H1 (cell line): ENCODE measurements around the gene FRMPD4. TPM values are rescaled to one million over a fixed set of nuclear protein-coding genes. Genes with fewer than 3 reads are reported as not detected.

Source experiments
- CTCF ChIA-PET: fragments of 300-600 bp; sonication (Branson Sonifier 250); formaldehyde crosslinking; loops from one replicate; lab custom pipeline; 2021; ENCODE audit not compliant: partially characterized antibody; lab: Charles Lee
- POLR2A ChIA-PET: fragments of 300-600 bp; sonication (Branson Sonifier 250); formaldehyde crosslinking; loops from one replicate; lab custom pipeline; 2021; ENCODE audit warnings: inconsistent platforms; ENCODE audit not compliant: partially characterized antibody; lab: Charles Lee
- DNase-seq, 2 experiments: peaks; one replicate each; pipeline versions ENCODE4 v3.0.0 to v3.0.0-alpha.2; 2010 to 2022; ENCODE audit warnings: low spot score in 2 of 2, low read depth in 1 of 2, mixed read lengths in 1 of 2
- FAIRE-seq: peaks from 2 replicates; lab custom pipeline; 2011; peaks lifted over from hg19 to GRCh38; lab: Jason Lieb, UNC
- H2AFZ ChIP-seq: 2 replicates; pipeline ENCODE4 v1.8.1; 2012; ENCODE audit warnings: low read length, inconsistent platforms
- H2AK5ac ChIP-seq: 2 replicates; pipeline ENCODE4 v1.6.1; 2013; ENCODE audit warnings: low read depth, low read length
- H2BK120ac ChIP-seq: replicated peaks from 2 replicates; pipeline ENCODE3; 2013; ENCODE audit warnings: low read depth, low read length, inconsistent platforms
- H2BK12ac ChIP-seq: 2 replicates; pipeline ENCODE4 v1.6.1; 2013; ENCODE audit warnings: low read depth, low read length
- H2BK15ac ChIP-seq: 2 replicates; pipeline ENCODE4 v1.6.1; 2013; ENCODE audit warnings: low read length
- H2BK20ac ChIP-seq: 2 replicates; pipeline ENCODE4 v1.6.1; 2013; ENCODE audit warnings: low read length
- H2BK5ac ChIP-seq: 2 replicates; pipeline ENCODE4 v1.6.1; 2013; ENCODE audit warnings: low read depth, low read length
- H3K14ac ChIP-seq: 2 replicates; pipeline ENCODE4 v1.6.1; 2013; ENCODE audit warnings: inconsistent platforms; ENCODE audit not compliant: insufficient read length
- H3K18ac ChIP-seq: 2 replicates; pipeline ENCODE4 v1.6.1; 2013; ENCODE audit warnings: low read length; ENCODE audit errors: extremely low read depth
- H3K23ac ChIP-seq: 2 replicates; pipeline ENCODE4 v1.6.1; 2013; ENCODE audit warnings: inconsistent platforms; ENCODE audit not compliant: insufficient read length
- H3K23me2 ChIP-seq: 2 replicates; pipeline ENCODE4 v1.6.1; 2013; ENCODE audit warnings: low read depth, low read length
- H3K27ac ChIP-seq: 2 replicates; pipeline ENCODE4 v1.6.1; 2011; ENCODE audit warnings: low read depth, low read length, inconsistent platforms
- H3K27me3 ChIP-seq, 4 experiments: replicated peaks in 1 of 4; 1 replicate in 1 of 4; 2 replicates in 3 of 4; pipeline versions ENCODE4 v1.6.1 to v1.8.1; 2011 to 2013; ENCODE audit warnings: low read length in 3 of 4, mild to moderate bottlenecking in 3 of 4, inconsistent platforms in 2 of 4, mixed read lengths in 2 of 4, moderate library complexity in 1 of 4; ENCODE audit not compliant: control insufficient read depth in 3 of 4, insufficient read depth in 3 of 4; ENCODE audit errors: extremely low read depth in 1 of 4
- H3K36me3 ChIP-seq, 4 experiments: 2 replicates each; pipeline versions ENCODE4 v1.6.1 to v1.8.1; 2011 to 2013; ENCODE audit warnings: mild to moderate bottlenecking in 4 of 4, low read length in 3 of 4, moderate library complexity in 2 of 4, control low read depth in 1 of 4, inconsistent platforms in 1 of 4; ENCODE audit not compliant: insufficient read depth in 4 of 4, control insufficient read depth in 2 of 4
- H3K4ac ChIP-seq: replicated peaks from 2 replicates; pipeline ENCODE3; 2013; ENCODE audit warnings: low read length, low read depth, mixed read lengths, inconsistent platforms; ENCODE audit not compliant: insufficient read length
- H3K4me1 ChIP-seq, 4 experiments: replicated peaks in 1 of 4; 1 replicate in 1 of 4; 2 replicates in 3 of 4; pipeline versions ENCODE4 v1.6.1 to v1.8.1; 2011 to 2013; ENCODE audit warnings: low read length in 3 of 4, inconsistent platforms in 2 of 4, mixed read lengths in 1 of 4; ENCODE audit not compliant: insufficient read depth in 4 of 4, control insufficient read depth in 3 of 4
- H3K4me2 ChIP-seq, 2 experiments: 2 replicates each; pipeline versions ENCODE4 v1.6.1 to v1.8.1; 2011 to 2013; ENCODE audit warnings: low read depth in 2 of 2, low read length in 2 of 2, control low read depth in 1 of 2, inconsistent platforms in 1 of 2, mild to moderate bottlenecking in 1 of 2; ENCODE audit not compliant: insufficient read depth in 1 of 2
- H3K4me3 ChIP-seq, 4 experiments: fragments of 200-600, 300-600 bp in 1 of 4; sonication (generic), shearing (Covaris generic), sonication (Bioruptor Twin) in 1 of 4; 2 replicates each; pipeline versions ENCODE4 v1.5.1 to v1.8.1; 2011 to 2016; ENCODE audit warnings: low read length in 4 of 4, low read depth in 3 of 4, control low read depth in 2 of 4, inconsistent platforms in 2 of 4, mild to moderate bottlenecking in 2 of 4, mixed read lengths in 1 of 4, moderate library complexity in 1 of 4; ENCODE audit not compliant: insufficient read depth in 2 of 4; ENCODE audit errors: extremely low read depth in 1 of 4
- H3K56ac ChIP-seq: replicated peaks from 2 replicates; pipeline ENCODE3; 2013; ENCODE audit warnings: low read depth, mild to moderate bottlenecking, mixed read lengths, low read length, inconsistent platforms; ENCODE audit not compliant: insufficient read length
- H3K79me1 ChIP-seq: 2 replicates; pipeline ENCODE4 v1.6.1; 2013; ENCODE audit warnings: low read depth, low read length, control low read depth
- H3K79me2 ChIP-seq, 2 experiments: 2 replicates each; pipeline versions ENCODE4 v1.6.1 to v1.8.1; 2012 to 2013; ENCODE audit warnings: low read length in 2 of 2, mild to moderate bottlenecking in 2 of 2, inconsistent platforms in 1 of 2; ENCODE audit not compliant: insufficient read depth in 2 of 2, control insufficient read depth in 1 of 2
- H3K9ac ChIP-seq, 4 experiments: replicated peaks in 1 of 4; 1 replicate in 1 of 4; 2 replicates in 3 of 4; pipeline versions ENCODE4 v1.6.1 to v1.8.1; 2011 to 2013; ENCODE audit warnings: low read depth in 3 of 4, low read length in 3 of 4, control low read depth in 2 of 4, mild to moderate bottlenecking in 2 of 4, moderate library complexity in 2 of 4, inconsistent platforms in 1 of 4; ENCODE audit errors: extremely low read depth in 1 of 4
- H3K9me3 ChIP-seq, 2 experiments: 2 replicates each; pipeline versions ENCODE4 v1.6.1 to v1.8.1; 2012 to 2013; ENCODE audit warnings: mild to moderate bottlenecking in 2 of 2, moderate library complexity in 2 of 2, control low read depth in 1 of 2, inconsistent platforms in 1 of 2, low read depth in 1 of 2, low read length in 1 of 2, mixed read lengths in 1 of 2; ENCODE audit not compliant: insufficient read depth in 2 of 2
- H4K20me1 ChIP-seq, 2 experiments: replicated peaks in 1 of 2; 2 replicates each; pipeline versions ENCODE3 to v1.8.1; 2011 to 2013; ENCODE audit warnings: inconsistent platforms in 2 of 2, low read length in 2 of 2, mild to moderate bottlenecking in 1 of 2; ENCODE audit not compliant: insufficient read depth in 2 of 2, control insufficient read depth in 1 of 2
- H4K5ac ChIP-seq: 2 replicates; pipeline ENCODE4 v1.6.1; 2013; ENCODE audit warnings: low read length, low read depth, mixed read lengths, inconsistent platforms; ENCODE audit not compliant: insufficient read length
- H4K8ac ChIP-seq: 2 replicates; pipeline ENCODE4 v1.8.0; 2013; ENCODE audit warnings: mild to moderate bottlenecking, moderate library complexity, low read length, inconsistent platforms; ENCODE audit not compliant: insufficient read depth; ENCODE audit errors: extremely low read depth
- H4K91ac ChIP-seq: replicated peaks from 2 replicates; pipeline ENCODE3; 2013; ENCODE audit warnings: low read length, mixed read lengths, inconsistent platforms; ENCODE audit not compliant: insufficient read length
- BACH1 ChIP-seq: IDR thresholded peaks from 2 replicates; pipeline ENCODE4 v1.6.1; 2012; ENCODE audit warnings: low read length, improper control_type of control experiment
- BCL11A ChIP-seq, 2 experiments: IDR thresholded peaks; one replicate each; pipeline ENCODE4 v1.6.1; 2011; ENCODE audit warnings: low read depth in 2 of 2, low read length in 2 of 2, mild to moderate bottlenecking in 2 of 2
- EGR1 ChIP-seq: IDR thresholded peaks from 2 replicates; pipeline ENCODE4 v1.6.1; 2011; ENCODE audit warnings: low read depth, low read length, borderline replicate concordance
- POLR2A ChIP-seq, 2 experiments: IDR thresholded peaks; 1 replicate in 1 of 2; 2 replicates in 1 of 2; pipeline ENCODE4 v1.6.1; 2011; ENCODE audit warnings: low read depth in 2 of 2, low read length in 2 of 2, mild to moderate bottlenecking in 2 of 2; ENCODE audit errors: control extremely low read depth in 1 of 2
- SAP30 ChIP-seq: fragments of 300-600 bp; sonication (generic); IDR thresholded peaks from 2 replicates; pipeline ENCODE4 v1.7.1; 2012; ENCODE audit warnings: low read length, moderate library complexity, mild to moderate bottlenecking, inconsistent platforms; ENCODE audit not compliant: insufficient read depth, insufficient replicate concordance
- SIN3A ChIP-seq, 2 experiments: IDR thresholded peaks in 1 of 2; conservative IDR thresholded peaks in 1 of 2; 2 replicates each; pipeline ENCODE4 v1.6.1; 2011 to 2012; ENCODE audit warnings: low read length in 2 of 2, improper control_type of control experiment in 1 of 2, low read depth in 1 of 2, mild to moderate bottlenecking in 1 of 2
- SP4 ChIP-seq: IDR thresholded peaks from 2 replicates; pipeline ENCODE4 v1.6.1; 2012; ENCODE audit warnings: low read length, inconsistent platforms
- TEAD4 ChIP-seq: IDR thresholded peaks from 2 replicates; pipeline ENCODE4 v1.6.1; 2012; ENCODE audit warnings: low read depth, low read length, inconsistent platforms, mixed read lengths
- ZNF274 ChIP-seq: IDR thresholded peaks from 2 replicates; pipeline ENCODE4 v1.7.0; 2012; ENCODE audit warnings: low read length, borderline replicate concordance; ENCODE audit errors: extremely low read depth
- WGBS, 2 experiments: shearing (Covaris generic) in 1 of 2; methylation state at CpG; one replicate each; pipeline versions ENCODE4 v1.1.6 to v1.1.7; 2013 to 2015; ENCODE audit warnings: low lambda C conversion rate in 2 of 2, mixed read lengths in 2 of 2, inconsistent platforms in 1 of 2, low coverage in 1 of 2, missing lambda C conversion rate in 1 of 2; ENCODE audit not compliant: insufficient replicate concordance in 2 of 2, insufficient coverage in 1 of 2, insufficient read length in 1 of 2; ENCODE audit errors: extremely low coverage in 1 of 2, missing lambda C conversion rate in 1 of 2; 5-methylcytosine and 5-hydroxymethylcytosine counted together
- polyA plus RNA-seq, 7 experiments: library from polyadenylated mRNA; depleted of rRNA in 3 of 7; stranded (reverse) in 5 of 7; unstranded in 2 of 7; fragments of >200 nt in 5 of 7; fragments of 200-250 nt in 2 of 7; gene quantifications; 1 replicate in 5 of 7; 2 replicates in 1 of 7; 4 replicates in 1 of 7; pipeline versions ENCODE4 v1.2.1 to v1.2.3, GENCODE V29; 2011 to 2013; ENCODE audit warnings: missing spikeins in 2 of 7, mixed read lengths in 2 of 7
- total RNA-seq: library from RNA; stranded (reverse); fragmentation: NEBNext Ultra II Directional; extraction: Animal tissue kit (Norgen Biotek cat#: 25700); gene quantifications from 2 replicates; pipeline ENCODE4 v1.2.1, GENCODE V29; 2021
- TF ChIP-seq, protein P1 (sequence below): IDR thresholded peaks from 2 replicates; pipeline ENCODE4 v1.6.1; 2012; ENCODE audit warnings: low read length, inconsistent platforms
- TF ChIP-seq, protein P2 (sequence below): IDR thresholded peaks from 2 replicates; pipeline ENCODE4 v1.6.1; 2011; ENCODE audit warnings: low read length, improper control_type of control experiment
- TF ChIP-seq, protein P3 (sequence below): IDR thresholded peaks from 2 replicates; pipeline ENCODE4 v1.6.1; 2012; ENCODE audit warnings: inconsistent platforms

The FRMPD4 gene
- total and polyA plus RNA-seq, 2 of the 8 experiments (the other 6 are each of a cell fraction or from before 2014, with no cell fraction given), result 0.02 to 0.37 TPM

DNA sequence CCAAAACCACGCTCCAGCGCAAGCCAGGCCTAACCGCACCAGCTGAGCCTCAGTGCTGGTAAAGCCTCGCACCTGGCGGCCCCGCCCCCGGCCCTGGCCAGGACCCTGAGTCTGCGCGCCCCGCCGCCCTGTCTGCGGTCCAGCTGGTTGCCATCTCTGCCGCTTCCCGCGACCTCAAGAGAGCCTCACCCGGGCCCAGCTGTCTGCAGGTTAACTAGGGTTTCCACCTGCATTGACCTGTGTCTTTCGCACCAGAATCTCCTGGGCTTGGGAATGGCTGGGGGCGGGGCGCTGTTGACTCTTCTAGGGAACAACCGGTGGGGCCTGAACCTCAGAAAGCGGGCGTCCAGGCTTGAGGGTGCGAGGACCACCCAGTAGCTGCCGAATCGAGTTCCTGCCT is 445.3 kb downstream of the FRMPD4 start:
- FAIRE-seq, result no peak
- TF ChIP-seq BCL11A (IDR thresholded peaks at IDR 0.05; ENCODE audit: low read depth in 2 of 2, low read length in 2 of 2) (no peak), SIN3A (conservative IDR thresholded peaks at IDR 0.05 in 1 of 2, IDR thresholded peaks at IDR 0.05 in 1 of 2; ENCODE audit: low read depth in 1 of 2, low read length in 2 of 2) (no peak), ZNF274 (no peak), POLR2A (IDR thresholded peaks at IDR 0.05; ENCODE audit: control extremely low read depth in 1 of 2, low read depth in 2 of 2, low read length in 2 of 2) (no peak), SAP30 (no peak), SP4 (no peak), BACH1 (no peak), EGR1 (no peak), TEAD4 (no peak)
- TF ChIP-seq, protein P1, sequence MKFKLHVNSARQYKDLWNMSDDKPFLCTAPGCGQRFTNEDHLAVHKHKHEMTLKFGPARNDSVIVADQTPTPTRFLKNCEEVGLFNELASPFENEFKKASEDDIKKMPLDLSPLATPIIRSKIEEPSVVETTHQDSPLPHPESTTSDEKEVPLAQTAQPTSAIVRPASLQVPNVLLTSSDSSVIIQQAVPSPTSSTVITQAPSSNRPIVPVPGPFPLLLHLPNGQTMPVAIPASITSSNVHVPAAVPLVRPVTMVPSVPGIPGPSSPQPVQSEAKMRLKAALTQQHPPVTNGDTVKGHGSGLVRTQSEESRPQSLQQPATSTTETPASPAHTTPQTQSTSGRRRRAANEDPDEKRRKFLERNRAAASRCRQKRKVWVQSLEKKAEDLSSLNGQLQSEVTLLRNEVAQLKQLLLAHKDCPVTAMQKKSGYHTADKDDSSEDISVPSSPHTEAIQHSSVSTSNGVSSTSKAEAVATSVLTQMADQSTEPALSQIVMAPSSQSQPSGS, result no peak
- TF ChIP-seq, protein P2, sequence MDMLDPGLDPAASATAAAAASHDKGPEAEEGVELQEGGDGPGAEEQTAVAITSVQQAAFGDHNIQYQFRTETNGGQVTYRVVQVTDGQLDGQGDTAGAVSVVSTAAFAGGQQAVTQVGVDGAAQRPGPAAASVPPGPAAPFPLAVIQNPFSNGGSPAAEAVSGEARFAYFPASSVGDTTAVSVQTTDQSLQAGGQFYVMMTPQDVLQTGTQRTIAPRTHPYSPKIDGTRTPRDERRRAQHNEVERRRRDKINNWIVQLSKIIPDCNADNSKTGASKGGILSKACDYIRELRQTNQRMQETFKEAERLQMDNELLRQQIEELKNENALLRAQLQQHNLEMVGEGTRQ, result no peak
- TF ChIP-seq, protein P3, sequence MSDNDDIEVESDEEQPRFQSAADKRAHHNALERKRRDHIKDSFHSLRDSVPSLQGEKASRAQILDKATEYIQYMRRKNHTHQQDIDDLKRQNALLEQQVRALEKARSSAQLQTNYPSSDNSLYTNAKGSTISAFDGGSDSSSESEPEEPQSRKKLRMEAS, result no peak

More for the DNA sequence above, 445.3 kb downstream of the FRMPD4 start:
- H3K23ac ChIP-seq, result no peak overlapping the region
- H2AK5ac ChIP-seq, result no peak overlapping the region
- no peak overlapping the region for H3K4me3 ChIP-seq
- POLR2A ChIA-PET, result no interaction called here
- no peak overlapping the region for H3K14ac ChIP-seq
- no peaks in the 10 kb centered on the region for H3K79me2 ChIP-seq
- no peak overlapping the region for H4K91ac ChIP-seq
- no peaks in the 10 kb centered on the region for H3K9me3 ChIP-seq
- H4K8ac ChIP-seq, result no peak overlapping the region
- no peaks in the 10 kb centered on the region for H3K4me1 ChIP-seq
- H3K27me3 ChIP-seq, result no peaks in the 10 kb centered on the region
- no peak overlapping the region for H2BK12ac ChIP-seq
- H3K18ac ChIP-seq, result no peak overlapping the region
- no peaks in the 10 kb centered on the region for H3K36me3 ChIP-seq
- H4K20me1 ChIP-seq, result no peaks in the 10 kb centered on the region
- H3K79me1 ChIP-seq, result no peaks in the 10 kb centered on the region
- no peak overlapping the region for H3K9ac ChIP-seq
- H2BK120ac ChIP-seq, result no peak overlapping the region
- no peak overlapping the region for H4K5ac ChIP-seq
- no peak overlapping the region for H3K56ac ChIP-seq
- H2BK15ac ChIP-seq, result no peak overlapping the region
- no peak overlapping the region for H2BK5ac ChIP-seq
- no peak overlapping the region for H3K27ac ChIP-seq
- H3K4ac ChIP-seq, result no peak overlapping the region
- H2BK20ac ChIP-seq, result no peak overlapping the region
- H2AFZ ChIP-seq, result no peak overlapping the region
- no peak overlapping the region for H3K4me2 ChIP-seq
- H3K23me2 ChIP-seq, result no peaks in the 10 kb centered on the region
- 95% methylated on average over 12 of the region's 25 CpGs; no CpG with 5 or more reads in 1 of the 2 experiments for WGBS, 2 experiments
- no peak for DNase-seq
- CTCF ChIA-PET, result no interaction called here
